ENCODE results near the gene ITM2C. TPM values are rescaled to one million over a fixed set of nuclear protein-coding genes. Genes with fewer than 3 reads are reported as not detected.
A peak's percentile ranks its signal among the peaks of the same experiment; 100 is the strongest.

ITM2C gene
- total RNA-seq, 2 experiments from 2014 or later: 13.0 to 13.6 TPM

GRCh38 chr2:230898713-230899091 lies 34.0 kb downstream of the ITM2C start:
- H3K27me3 Mint-ChIP-seq (ENCODE audit: low read depth): peaks cover 15% of the 10 kb centered on the region
- no peaks in the 10 kb centered on the region for H3K9me3 Mint-ChIP-seq
- no peak overlapping the region for H3K27ac Mint-ChIP-seq
- CTCF ChIA-PET: interaction anchor here (0.7 to 2.1 kb wide), 4 partner anchors 23 to 74 kb away, joined by 3 to 5 read pairs (median 4); no protein-coding TSS in a partner anchor
- H3K36me3 Mint-ChIP-seq (ENCODE audit: low read depth): no peaks in the 10 kb centered on the region
- no peak for DNase-seq
- intact Hi-C loops (cut with micrococcal nuclease): no loop called here
- peaks cover 15% of the 10 kb centered on the region for H3K4me1 Mint-ChIP-seq (ENCODE audit: low read depth)
- no peak overlapping the region for H3K4me3 Mint-ChIP-seq

- H3K9me3 Mint-ChIP-seq: no peaks in the 10 kb centered on the region
- intact Hi-C loops (cut with micrococcal nuclease): no loop called here
These were observed 34.5 kb downstream of the ITM2C start for GRCh38 chr2:230899287-230899686.

GRCh38 chr2:230899786-230900185 lies 35.0 kb downstream of the ITM2C start:
- CTCF ChIA-PET: interaction anchor here (1.6 to 8.4 kb wide), 2 partner anchors 24 to 87 kb away, joined by 4 to 151 read pairs; no protein-coding TSS in a partner anchor
- intact Hi-C loops (cut with micrococcal nuclease): loop anchor here (10.0 kb wide), 1 partner anchor 565 kb away; the partner anchor contains the start of gene NCL
- DNase-seq: peak; percentile 60
- no peak overlapping the region for H3K27ac Mint-ChIP-seq
- peaks cover 15% of the 10 kb centered on the region for H3K27me3 Mint-ChIP-seq (ENCODE audit: low read depth)
- peaks cover 13% of the 10 kb centered on the region for H3K4me1 Mint-ChIP-seq (ENCODE audit: low read depth)
- no peaks in the 10 kb centered on the region for H3K9me3 Mint-ChIP-seq
- no peak overlapping the region for H3K4me3 Mint-ChIP-seq
- H3K36me3 Mint-ChIP-seq (ENCODE audit: low read depth): no peaks in the 10 kb centered on the region

More at GRCh38 chr2:230899287-230899686, 34.5 kb downstream of the ITM2C start:
- Mint-ChIP-seq H3K27me3 (ENCODE audit: low read depth) (peaks cover 15% of the 10 kb centered on the region), H3K4me3 (no peak overlapping the region), H3K27ac (no peak overlapping the region), H3K36me3 (ENCODE audit: low read depth) (no peaks in the 10 kb centered on the region), H3K4me1 (ENCODE audit: low read depth) (peaks cover 13% of the 10 kb centered on the region)
- no peak for DNase-seq
- CTCF ChIA-PET: interaction anchor here (0.7 to 8.4 kb wide), 3 partner anchors 23 to 88 kb away, joined by 3 to 151 read pairs (median 4); no protein-coding TSS in a partner anchor

GRCh38 chr2:230900336-230900995 lies 35.7 kb downstream of the ITM2C start:
- no peaks in the 10 kb centered on the region for H3K36me3 Mint-ChIP-seq (ENCODE audit: low read depth)
- CTCF ChIA-PET: interaction anchor here (0.8 to 8.4 kb wide), 5 partner anchors 25 to 87 kb away, joined by 3 to 151 read pairs (median 4); no protein-coding TSS in a partner anchor
- intact Hi-C loops (cut with micrococcal nuclease): loop anchor here (10.0 kb wide), 1 partner anchor 564 kb away; the partner anchor contains the start of gene NCL
- peaks cover 15% of the 10 kb centered on the region for H3K27me3 Mint-ChIP-seq (ENCODE audit: low read depth)
- H3K27ac Mint-ChIP-seq: no peak overlapping the region
- no peaks in the 10 kb centered on the region for H3K9me3 Mint-ChIP-seq
- no peak for DNase-seq
- H3K4me1 Mint-ChIP-seq (ENCODE audit: low read depth): peaks cover 20% of the 10 kb centered on the region
- no peak overlapping the region for H3K4me3 Mint-ChIP-seq

GRCh38 chr2:230901006-230901405 lies 36.3 kb downstream of the ITM2C start:
- Mint-ChIP-seq H3K27ac (no peak overlapping the region), H3K9me3 (no peaks in the 10 kb centered on the region), H3K27me3 (ENCODE audit: low read depth) (peaks cover 15% of the 10 kb centered on the region), H3K4me3 (no peak overlapping the region), H3K36me3 (ENCODE audit: low read depth) (no peaks in the 10 kb centered on the region), H3K4me1 (ENCODE audit: low read depth) (peaks cover 25% of the 10 kb centered on the region)
- CTCF ChIA-PET: interaction anchor here (0.8 to 8.4 kb wide), 5 partner anchors 25 to 91 kb away, joined by 3 to 151 read pairs (median 5); no protein-coding TSS in a partner anchor
- intact Hi-C loops (cut with micrococcal nuclease): loop anchor here (10.0 kb wide), 1 partner anchor 564 kb away; the partner anchor contains the start of gene NCL
- no peak for DNase-seq

- Mint-ChIP-seq H3K4me1 (ENCODE audit: low read depth) (peaks cover 34% of the 10 kb centered on the region), H3K27ac (no peak overlapping the region), H3K36me3 (ENCODE audit: low read depth) (no peaks in the 10 kb centered on the region), H3K4me3 (no peak overlapping the region), H3K27me3 (ENCODE audit: low read depth) (peaks cover 15% of the 10 kb centered on the region), H3K9me3 (no peaks in the 10 kb centered on the region)
- intact Hi-C loops (cut with micrococcal nuclease): loop anchor here (1.0 to 10.0 kb wide), 3 partner anchors 78 to 562 kb away; partner anchors contain the start of gene NCL
- DNase-seq: peak; percentile 70
- CTCF ChIA-PET: interaction anchor here (0.6 to 8.4 kb wide), 11 partner anchors 19 to 150 kb away, joined by 3 to 151 read pairs (median 4); no protein-coding TSS in a partner anchor
These were observed 37.6 kb downstream of the ITM2C start for GRCh38 chr2:230902180-230902899.

GRCh38 chr2:230903231-230904150 lies 38.7 kb downstream of the ITM2C start:
- Mint-ChIP-seq H3K4me3 (no peak overlapping the region), H3K4me1 (ENCODE audit: low read depth) (peaks cover 38% of the 10 kb centered on the region), H3K9me3 (no peaks in the 10 kb centered on the region), H3K27me3 (ENCODE audit: low read depth) (peaks cover 15% of the 10 kb centered on the region), H3K27ac (no peak overlapping the region), H3K36me3 (ENCODE audit: low read depth) (no peaks in the 10 kb centered on the region)
- CTCF ChIA-PET: interaction anchor here (0.8 to 8.4 kb wide), 8 partner anchors 10 to 84 kb away, joined by 3 to 151 read pairs (median 6); no protein-coding TSS in a partner anchor
- no peak for DNase-seq
- intact Hi-C loops (cut with micrococcal nuclease): loop anchor here (2.0 to 10.0 kb wide), 3 partner anchors 57 to 561 kb away; partner anchors contain the start of gene NCL

GRCh38 chr2:230904856-230905447 lies 40.2 kb downstream of the ITM2C start:
- H3K9me3 Mint-ChIP-seq: no peaks in the 10 kb centered on the region
- no peak for DNase-seq

GRCh38 chr2:230905448-230906421 lies 41.0 kb downstream of the ITM2C start:
- intact Hi-C loops (cut with micrococcal nuclease): loop anchor here (1.0 to 10.0 kb wide), 8 partner anchors 14 to 559 kb away; partner anchors contain the start of genes ITM2C and NCL
- H3K27ac Mint-ChIP-seq: no peak overlapping the region
- peak; percentile 97 for DNase-seq
- H3K9me3 Mint-ChIP-seq: no peaks in the 10 kb centered on the region
- no peaks in the 10 kb centered on the region for H3K36me3 Mint-ChIP-seq (ENCODE audit: low read depth)
- CTCF ChIA-PET: interaction anchor here (0.7 to 8.4 kb wide), 12 partner anchors 8 to 147 kb away, joined by 3 to 151 read pairs (median 3); partner anchors contain the start of gene GPR55
- H3K4me1 Mint-ChIP-seq (ENCODE audit: low read depth): peaks cover 43% of the 10 kb centered on the region
- no peak overlapping the region for H3K4me3 Mint-ChIP-seq
- H3K27me3 Mint-ChIP-seq (ENCODE audit: low read depth): peaks cover 12% of the 10 kb centered on the region

More at GRCh38 chr2:230904856-230905447, 40.2 kb downstream of the ITM2C start:
- CTCF ChIA-PET: interaction anchor here (0.8 to 8.4 kb wide), 12 partner anchors 9 to 82 kb away, joined by 3 to 151 read pairs (median 4); partner anchors contain the start of gene GPR55
- peaks cover 41% of the 10 kb centered on the region for H3K4me1 Mint-ChIP-seq (ENCODE audit: low read depth)
- no peak overlapping the region for H3K4me3 Mint-ChIP-seq
- H3K27ac Mint-ChIP-seq: no peak overlapping the region
- H3K36me3 Mint-ChIP-seq (ENCODE audit: low read depth): no peaks in the 10 kb centered on the region
- H3K27me3 Mint-ChIP-seq (ENCODE audit: low read depth): peaks cover 15% of the 10 kb centered on the region
- intact Hi-C loops (cut with micrococcal nuclease): loop anchor here (1.0 to 10.0 kb wide), 8 partner anchors 14 to 560 kb away; partner anchors contain the start of genes ITM2C and NCL
